ENCODE data around the gene NUP153.

The NUP153 gene

GRCh38 chr6:17635568-17635967 is 71.2 kb downstream of the NUP153 start:
- Histone ChIP-seq H3K9me3 (ENCODE audit: severe bottlenecking) (no peaks in the 10 kb centered on the region), H3K27ac (no peak overlapping the region), H3K4me3 (ENCODE audit: low read depth, low read length) (no peak overlapping the region), H3K27me3 (ENCODE audit: insufficient read depth, low read depth, severe bottlenecking) (no peaks in the 10 kb centered on the region), H3K36me3 (peaks cover 95% of the 10 kb centered on the region)
- no peak for DNase-seq
- TF ChIP-seq CTCF (IDR thresholded peaks at IDR 0.05; ENCODE audit: low read depth, low read length) = no peak

GRCh38 chr6:17633465-17634188 is 73.1 kb downstream of the NUP153 start:
- no peak for DNase-seq
- Histone ChIP-seq H3K27me3 (ENCODE audit: insufficient read depth, low read depth, severe bottlenecking) (no peaks in the 10 kb centered on the region), H3K36me3 (peaks cover 95% of the 10 kb centered on the region), H3K9me3 (ENCODE audit: severe bottlenecking) (no peaks in the 10 kb centered on the region), H3K27ac (no peak overlapping the region), H3K4me3 (ENCODE audit: low read depth, low read length) (no peak overlapping the region)
- no peak for TF ChIP-seq CTCF (IDR thresholded peaks at IDR 0.05; ENCODE audit: low read depth, low read length)

GRCh38 chr6:17632934-17633333 is 73.8 kb downstream of the NUP153 start:
- no peaks in the 10 kb centered on the region for H3K9me3 ChIP-seq (ENCODE audit: severe bottlenecking)
- H3K27me3 ChIP-seq (ENCODE audit: insufficient read depth, low read depth, severe bottlenecking) = no peaks in the 10 kb centered on the region
- no peak overlapping the region for H3K27ac ChIP-seq
- H3K4me3 ChIP-seq (ENCODE audit: low read depth, low read length) = no peak overlapping the region
- no peak for DNase-seq
- TF ChIP-seq CTCF (IDR thresholded peaks at IDR 0.05; ENCODE audit: low read depth, low read length) = no peak
- H3K36me3 ChIP-seq = peaks cover 95% of the 10 kb centered on the region

- no peak for DNase-seq
- peaks cover 95% of the 10 kb centered on the region for H3K36me3 ChIP-seq
- TF ChIP-seq CTCF (IDR thresholded peaks at IDR 0.05; ENCODE audit: low read depth, low read length) = no peak
- no peaks in the 10 kb centered on the region for H3K27me3 ChIP-seq (ENCODE audit: insufficient read depth, low read depth, severe bottlenecking)
- H3K4me3 ChIP-seq (ENCODE audit: low read depth, low read length) = no peak overlapping the region
- no peak overlapping the region for H3K27ac ChIP-seq
- H3K9me3 ChIP-seq (ENCODE audit: severe bottlenecking) = no peaks in the 10 kb centered on the region
Measured at GRCh38 chr6:17630511-17631073, 76.1 kb downstream of the NUP153 start.

GRCh38 chr6:17629824-17630510 is 76.8 kb downstream of the NUP153 start:
- no peak for TF ChIP-seq CTCF (IDR thresholded peaks at IDR 0.05; ENCODE audit: low read depth, low read length)
- H3K27me3 ChIP-seq (ENCODE audit: insufficient read depth, low read depth, severe bottlenecking) = no peaks in the 10 kb centered on the region

More at GRCh38 chr6:17629824-17630510, 76.8 kb downstream of the NUP153 start:
- H3K9me3 ChIP-seq (ENCODE audit: severe bottlenecking) = no peaks in the 10 kb centered on the region
- H3K4me3 ChIP-seq (ENCODE audit: low read depth, low read length) = no peak overlapping the region
- no peak overlapping the region for H3K27ac ChIP-seq
- no peak for DNase-seq
- peaks cover 95% of the 10 kb centered on the region for H3K36me3 ChIP-seq
